K562 (cell line): ENCODE results near the gene KCNS1. TPM values are rescaled to one million over a fixed set of nuclear protein-coding genes. Genes with fewer than 3 reads are reported as not detected.

Source experiments
- ATF1 ChIP-seq, 2 experiments: fragments of 450-650 bp in 1 of 2; IDR thresholded peaks; 2 replicates each; pipeline ENCODE4 v1.6.1; 2016; ENCODE audit warnings: missing compliant biosample characterization in 1 of 2, missing genetic modification characterization in 1 of 2
- COPS2 ChIP-seq: fragments of 450-650 bp; conservative IDR thresholded peaks from 2 replicates; pipeline ENCODE4 v1.6.1; 2016; ENCODE audit warnings: mild to moderate bottlenecking, moderate library complexity
- CTBP1 ChIP-seq: fragments of 450-650 bp; IDR thresholded peaks from 2 replicates; pipeline ENCODE4 v1.6.1; 2016; ENCODE audit warnings: borderline replicate concordance
- ESRRA ChIP-seq: fragments of 450-650 bp; IDR thresholded peaks from 2 replicates; pipeline ENCODE4 v1.6.1; 2014; ENCODE audit warnings: low read depth, mild to moderate bottlenecking, moderate library complexity, borderline replicate concordance
- GABPA ChIP-seq: fragments of 200-800 bp; sonication (Bioruptor generic); conservative IDR thresholded peaks from 2 replicates; pipeline ENCODE4 v1.6.1; 2016; ENCODE audit warnings: low read depth, missing genetic modification characterization, missing compliant biosample characterization
- GATA2 ChIP-seq: sonication (generic); formaldehyde crosslinking; IDR thresholded peaks from 2 replicates; pipeline ENCODE4 v1.4.0; 2020; ENCODE audit warnings: mild to moderate bottlenecking, missing genetic modification reagents
- HDAC8 ChIP-seq: fragments of 450-650 bp; IDR thresholded peaks from 2 replicates; pipeline ENCODE4 v1.6.1; 2016; ENCODE audit warnings: mild to moderate bottlenecking, missing genetic modification characterization, moderate library complexity, missing compliant biosample characterization
- HNRNPK ChIP-seq: fragments of 200-400 bp; formaldehyde crosslinking; IDR thresholded peaks from one replicate; pipeline ENCODE4 v1.6.1; 2018; ENCODE audit warnings: mild to moderate bottlenecking, low read depth, low read length; ENCODE audit not compliant: poor library complexity, severe bottlenecking
- MAFF ChIP-seq: IDR thresholded peaks from 2 replicates; pipeline ENCODE4 v1.6.1; 2012; ENCODE audit warnings: low read length, improper control_type of control experiment
- MAZ ChIP-seq, 2 experiments: fragments of 450-650 bp in 1 of 2; sonication (generic) in 1 of 2; formaldehyde crosslinking; IDR thresholded peaks in 1 of 2; conservative IDR thresholded peaks in 1 of 2; 2 replicates each; pipeline versions ENCODE4 v1.4.0 to v1.5.0; 2020; ENCODE audit warnings: mild to moderate bottlenecking in 1 of 2, missing genetic modification reagents in 1 of 2
- MTF1 ChIP-seq: fragments of 250-450 bp; sonication (Bioruptor Pico); IDR thresholded peaks from 2 replicates; pipeline ENCODE4 v1.9.0; 2021; ENCODE audit warnings: moderate library complexity, mild to moderate bottlenecking, inconsistent platforms, borderline replicate concordance
- NCOA1 ChIP-seq: fragments of 450-650 bp; IDR thresholded peaks from 2 replicates; pipeline ENCODE4 v1.6.1; 2016; ENCODE audit warnings: low read depth
- NFIC ChIP-seq: fragments of 450-650 bp; IDR thresholded peaks from 2 replicates; pipeline ENCODE4 v1.6.1; 2017; ENCODE audit warnings: mild to moderate bottlenecking, inconsistent platforms
- POLR2B ChIP-seq: fragments of 450-650 bp; IDR thresholded peaks from 2 replicates; pipeline ENCODE4 v1.6.1; 2018; ENCODE audit warnings: low read depth; ENCODE audit not compliant: partially characterized antibody
- PTTG1 ChIP-seq: fragments of 450-650 bp; IDR thresholded peaks from 2 replicates; pipeline ENCODE4 v1.6.1; 2016; ENCODE audit warnings: low read depth, mild to moderate bottlenecking, missing genetic modification characterization, missing compliant biosample characterization
- RBFOX2 ChIP-seq: fragments of 200-400 bp; formaldehyde crosslinking; IDR thresholded peaks from 2 replicates; pipeline ENCODE4 v1.6.1; 2017; ENCODE audit warnings: low read depth, mild to moderate bottlenecking, low read length, moderate library complexity
- RNF2 ChIP-seq: sonication (generic); IDR thresholded peaks from 2 replicates; pipeline ENCODE4 v1.6.1; 2016
- SMAD1 ChIP-seq: fragments of 150-350 bp; IDR thresholded peaks from 2 replicates; pipeline ENCODE4 v1.6.1; 2014; ENCODE audit warnings: low read length, low read depth; ENCODE audit not compliant: partially characterized antibody
- SMAD4 ChIP-seq: fragments of 250-450 bp; sonication (Bioruptor Pico); conservative IDR thresholded peaks from 2 replicates; pipeline ENCODE4 v1.8.0; 2021; ENCODE audit warnings: inconsistent platforms, mild to moderate bottlenecking, moderate library complexity
- SMARCC2 ChIP-seq: fragments of 450-650 bp; IDR thresholded peaks from 2 replicates; pipeline ENCODE4 v1.6.1; 2017; ENCODE audit warnings: antibody characterized with exemption, moderate library complexity, mild to moderate bottlenecking, low read depth
- TOE1 ChIP-seq, 2 experiments: fragments of 450-650 bp in 1 of 2; sonication (generic) in 1 of 2; formaldehyde crosslinking in 1 of 2; IDR thresholded peaks; 2 replicates each; pipeline versions ENCODE4 v1.7.1 to v1.8.0; 2016 to 2022; ENCODE audit warnings: borderline replicate concordance in 2 of 2, mild to moderate bottlenecking in 2 of 2, antibody characterized with exemption in 1 of 2, inconsistent platforms in 1 of 2, low read depth in 1 of 2, missing genetic modification reagents in 1 of 2, moderate library complexity in 1 of 2
- TRIM24 ChIP-seq, 2 experiments: fragments of 450-650 bp; IDR thresholded peaks; 2 replicates each; pipeline ENCODE4 v1.6.1; 2016
- ZNF780A ChIP-seq: fragments of 250-450 bp; sonication (Bioruptor Pico); IDR thresholded peaks from 2 replicates; pipeline ENCODE4 v1.5.0; 2021; ENCODE audit warnings: mild to moderate bottlenecking
- ZNF785 ChIP-seq: fragments of 250-450 bp; sonication (Bioruptor Pico); IDR thresholded peaks from 2 replicates; pipeline ENCODE4 v1.4.0; 2020; ENCODE audit warnings: mild to moderate bottlenecking
- polyA plus RNA-seq, 8 experiments: library from polyadenylated mRNA; depleted of rRNA in 4 of 8; stranded (reverse) in 5 of 8; unstranded in 3 of 8; fragments of >200 nt; fragmentation: Nextera tagmentation in 2 of 8; fragmentation: Illumina TruSeq in 1 of 8; extraction: Ambion mirVana in 2 of 8; extraction: Trizol in 1 of 8; gene quantifications; 2 replicates each; pipeline versions ENCODE4 v1.2.1 to v1.2.3, GENCODE V29; 2011 to 2014; ENCODE audit warnings: inconsistent platforms in 1 of 8, missing spikeins in 1 of 8
- total RNA-seq, 7 experiments: library from RNA; depleted of rRNA in 6 of 7; stranded (reverse); fragments of >200 nt in 6 of 7; fragmentation: Illumina TruSeq in 2 of 7; extraction: Trizol in 2 of 7; gene quantifications; 2 replicates each; pipeline versions ENCODE4 v1.2.1 to v1.2.3, GENCODE V29; 2011 to 2021; ENCODE audit warnings: low replicate concordance in 1 of 7
- TF ChIP-seq, protein P1 (sequence below), 2 experiments: IDR thresholded peaks in 1 of 2; conservative IDR thresholded peaks in 1 of 2; 2 replicates each; pipeline ENCODE4 v1.6.1; 2016; ENCODE audit warnings: low read depth in 2 of 2, mild to moderate bottlenecking in 1 of 2, missing compliant biosample characterization in 1 of 2, missing genetic modification characterization in 1 of 2, moderate library complexity in 1 of 2
- TF ChIP-seq, protein P2 (sequence below): fragments of 450-650 bp; formaldehyde crosslinking; IDR thresholded peaks from 2 replicates; pipeline ENCODE4 v1.4.0; 2020; ENCODE audit warnings: mild to moderate bottlenecking

The KCNS1 gene
- total and polyA plus RNA-seq, 9 of the 15 experiments (the other 6 are each of a cell fraction or from before 2014, with no cell fraction given) = not detected

DNA sequence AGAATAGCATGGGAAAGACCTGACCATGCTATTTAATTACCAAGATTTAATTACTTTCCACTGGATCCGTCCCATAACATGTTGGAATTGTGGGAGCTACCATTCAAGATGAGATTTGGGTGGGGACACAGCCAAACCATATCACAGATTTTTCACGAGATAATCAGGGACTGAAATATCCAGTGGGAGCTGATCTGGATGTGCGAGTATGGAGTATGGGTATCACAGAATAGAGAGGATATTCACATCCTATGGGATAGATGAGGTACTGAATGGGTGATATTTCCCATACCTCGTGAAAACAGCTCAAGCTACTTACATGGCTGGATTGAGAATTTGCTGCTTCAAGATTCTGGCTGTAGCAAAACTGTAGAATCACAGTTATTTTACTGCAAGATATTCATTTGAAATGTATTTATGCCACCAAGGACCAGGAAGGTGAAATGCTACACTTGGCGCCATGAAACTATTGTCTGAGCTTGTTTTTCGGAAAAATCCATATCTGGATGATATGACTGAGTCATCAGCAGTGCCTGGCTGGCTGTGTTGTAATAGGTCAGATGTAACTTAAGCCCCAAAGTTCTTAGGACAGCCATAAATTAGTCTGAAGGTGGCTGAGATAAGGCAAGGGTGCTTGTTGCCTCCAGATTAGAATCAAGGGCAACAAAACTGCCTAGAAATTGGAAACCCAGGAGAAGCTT is 29.8 kb downstream of the KCNS1 start (continued):
- no peak for TF ChIP-seq ZNF785 (CRISPR knock-in tag)
- no peak for TF ChIP-seq PTTG1 (tag)
- TF ChIP-seq TRIM24 (IDR thresholded peaks at IDR 0.05) = peak; percentile 68 to 69; a peak in 3 of 4 replicates
- TF ChIP-seq HNRNPK = no peak
- no peak for TF ChIP-seq RBFOX2
- peak; percentile 76 for TF ChIP-seq RNF2
- TF ChIP-seq ZNF780A (CRISPR knock-in tag) = no peak
- TF ChIP-seq, protein P1, sequence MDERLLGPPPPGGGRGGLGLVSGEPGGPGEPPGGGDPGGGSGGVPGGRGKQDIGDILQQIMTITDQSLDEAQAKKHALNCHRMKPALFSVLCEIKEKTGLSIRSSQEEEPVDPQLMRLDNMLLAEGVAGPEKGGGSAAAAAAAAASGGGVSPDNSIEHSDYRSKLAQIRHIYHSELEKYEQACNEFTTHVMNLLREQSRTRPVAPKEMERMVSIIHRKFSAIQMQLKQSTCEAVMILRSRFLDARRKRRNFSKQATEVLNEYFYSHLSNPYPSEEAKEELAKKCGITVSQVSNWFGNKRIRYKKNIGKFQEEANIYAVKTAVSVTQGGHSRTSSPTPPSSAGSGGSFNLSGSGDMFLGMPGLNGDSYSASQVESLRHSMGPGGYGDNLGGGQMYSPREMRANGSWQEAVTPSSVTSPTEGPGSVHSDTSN (CRISPR knock-in tag; IDR thresholded peaks at IDR 0.05; ENCODE audit: low read depth) = peak; percentile 79
- TF ChIP-seq, protein P1 (tag; conservative IDR thresholded peaks at IDR 0.05; ENCODE audit: low read depth) = peak; percentile 97
- TF ChIP-seq ATF1 (CRISPR knock-in tag; IDR thresholded peaks at IDR 0.05) = no peak
- TF ChIP-seq ATF1 (tag; IDR thresholded peaks at IDR 0.05) = peak; percentile 47; the same call in 1 of the 2 replicates
- TF ChIP-seq ESRRA = peak; percentile 85
- peak; percentile 23; the same call in 1 of the 2 replicates for TF ChIP-seq MAFF
- peak; percentile 69 for TF ChIP-seq NCOA1
- no peak for TF ChIP-seq SMAD1
- TF ChIP-seq GATA2 (CRISPR knock-in tag) = peak; percentile 56; the same call in 1 of the 2 replicates
- no peak for TF ChIP-seq MTF1
- TF ChIP-seq CTBP1 = peak; percentile 79
- 0 out of 2 replicates have a peak, but pooled peaks have one; percentile 17 for TF ChIP-seq NFIC
- TF ChIP-seq SMARCC2 = peak; percentile 91
- TF ChIP-seq GABPA (tag) = no peak
- TF ChIP-seq SMAD4 (CRISPR knock-in tag) = peak; percentile 78
- TF ChIP-seq TOE1 (IDR thresholded peaks at IDR 0.05; ENCODE audit: borderline replicate concordance) = no peak
- no peak for TF ChIP-seq TOE1 (CRISPR knock-in tag; IDR thresholded peaks at IDR 0.05; ENCODE audit: borderline replicate concordance, low read depth)
- TF ChIP-seq COPS2 = no peak
- TF ChIP-seq HDAC8 (tag) = no peak
- no peak for TF ChIP-seq MAZ (CRISPR knock-in tag; conservative IDR thresholded peaks at IDR 0.05 in 1 of 2, IDR thresholded peaks at IDR 0.05 in 1 of 2)
- TF ChIP-seq POLR2B = no peak
- TF ChIP-seq, protein P2, sequence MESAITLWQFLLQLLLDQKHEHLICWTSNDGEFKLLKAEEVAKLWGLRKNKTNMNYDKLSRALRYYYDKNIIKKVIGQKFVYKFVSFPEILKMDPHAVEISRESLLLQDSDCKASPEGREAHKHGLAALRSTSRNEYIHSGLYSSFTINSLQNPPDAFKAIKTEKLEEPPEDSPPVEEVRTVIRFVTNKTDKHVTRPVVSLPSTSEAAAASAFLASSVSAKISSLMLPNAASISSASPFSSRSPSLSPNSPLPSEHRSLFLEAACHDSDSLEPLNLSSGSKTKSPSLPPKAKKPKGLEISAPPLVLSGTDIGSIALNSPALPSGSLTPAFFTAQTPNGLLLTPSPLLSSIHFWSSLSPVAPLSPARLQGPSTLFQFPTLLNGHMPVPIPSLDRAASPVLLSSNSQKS = no peak
